ENCODE measurements around the gene CD302.
A peak's percentile ranks its signal among the peaks of the same experiment; 100 is the strongest.
"Not testable (repeated sequence)": the region's sequence is repeated elsewhere in the genome, so short reads cannot be mapped to it uniquely, and the experiment has no call there.

CD302 gene

GRCh38 chr2:159744363-159744762 lies 53.6 kb downstream of the CD302 start:
- DNase-seq, result no peak

GRCh38 chr2:159742846-159743245 lies 55.2 kb downstream of the CD302 start:
- DNase-seq, result no peak

DNA sequence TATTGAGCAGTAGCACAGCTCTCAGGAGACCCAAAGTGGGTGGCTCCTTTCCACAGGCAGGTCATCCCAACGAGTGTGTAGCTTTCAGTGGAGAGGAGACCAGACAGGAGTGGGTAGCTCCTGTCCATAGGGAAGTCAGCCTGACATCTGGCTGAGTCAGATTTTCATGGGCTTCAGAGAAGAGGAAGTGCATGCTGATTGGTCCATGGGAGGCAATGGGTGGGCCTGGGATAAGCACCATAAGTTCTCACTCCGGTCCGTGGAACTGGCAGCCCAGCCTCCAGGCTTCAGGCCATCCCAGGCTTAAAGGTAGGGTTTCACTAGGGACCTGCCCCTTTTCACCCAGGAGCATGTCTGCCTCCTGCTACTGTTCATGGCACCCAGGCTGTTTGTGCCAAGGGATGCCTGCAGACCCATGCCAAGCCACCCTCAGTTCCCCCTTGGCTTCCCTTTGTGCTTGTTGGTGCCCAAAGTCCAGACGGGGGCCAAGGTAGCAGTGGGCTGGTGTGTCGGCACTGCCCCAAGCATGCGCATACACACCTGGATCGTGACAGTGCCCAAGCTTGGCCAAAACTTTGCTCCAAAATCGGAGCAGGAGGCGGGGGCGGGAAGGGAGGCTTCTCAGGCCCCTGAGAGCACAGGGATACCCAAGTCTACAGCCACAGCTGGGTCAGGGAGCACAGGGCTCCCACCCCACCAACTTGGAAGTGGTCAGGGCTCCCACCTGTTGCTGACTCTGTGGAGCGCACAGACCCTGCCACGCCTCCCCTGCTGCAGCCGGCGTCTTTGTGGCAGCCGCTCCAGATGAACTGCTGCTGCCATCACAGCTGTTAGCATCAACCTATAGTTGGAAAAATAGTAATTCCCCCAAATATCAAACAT lies 59.3 kb downstream of the CD302 start:
- peak; percentile 73 for DNase-seq

GRCh38 chr2:159737917-159738296 lies 60.1 kb downstream of the CD302 start:
- DNase-seq, result no peak

GRCh38 chr2:159737292-159737916 lies 60.6 kb downstream of the CD302 start:
- no peak for DNase-seq

GRCh38 chr2:159736048-159736447 lies 62.0 kb downstream of the CD302 start:
- no peak for DNase-seq

DNA sequence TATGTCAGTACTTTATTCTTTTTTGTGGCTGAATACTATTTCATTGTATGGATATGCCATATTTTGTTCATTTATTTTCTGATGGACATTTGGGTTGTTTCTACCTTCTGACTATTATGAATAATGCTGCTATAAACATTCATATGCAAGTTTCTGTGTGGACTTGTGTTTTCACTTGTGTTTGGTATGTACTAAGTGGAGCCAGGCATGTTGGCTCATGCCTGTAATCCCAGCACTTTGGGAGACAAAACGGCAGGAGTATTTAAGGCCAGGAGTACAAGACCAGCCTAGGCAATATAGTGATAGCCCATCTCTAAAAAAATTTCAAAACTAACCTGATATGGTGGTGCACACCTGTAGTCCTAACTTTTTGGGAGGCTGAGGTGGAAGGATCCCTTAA lies 62.4 kb downstream of the CD302 start:
- DNase-seq, result no peak

DNA sequence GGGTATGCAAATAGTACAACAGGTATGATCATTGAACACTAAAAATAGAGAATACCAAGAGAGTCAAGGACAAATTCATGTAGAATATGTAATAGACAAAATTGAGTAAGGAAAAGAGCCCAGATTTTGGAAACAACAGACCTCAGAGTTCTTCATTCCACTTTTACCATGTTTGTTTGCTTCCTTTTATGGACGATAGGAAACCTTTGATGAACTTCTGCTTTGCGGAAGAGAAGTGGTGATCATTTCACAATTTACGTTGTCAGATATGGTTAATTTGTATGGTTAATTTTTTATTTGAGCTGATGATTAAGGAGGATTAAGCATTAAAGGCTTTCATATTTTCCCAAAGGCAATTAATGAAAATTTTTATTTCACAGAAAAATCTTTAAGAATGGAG lies 69.4 kb downstream of the CD302 start:
- DNase-seq, result peak; percentile 25

GRCh38 chr2:159725713-159726112 lies 72.3 kb downstream of the CD302 start:
- DNase-seq, result no peak

DNA sequence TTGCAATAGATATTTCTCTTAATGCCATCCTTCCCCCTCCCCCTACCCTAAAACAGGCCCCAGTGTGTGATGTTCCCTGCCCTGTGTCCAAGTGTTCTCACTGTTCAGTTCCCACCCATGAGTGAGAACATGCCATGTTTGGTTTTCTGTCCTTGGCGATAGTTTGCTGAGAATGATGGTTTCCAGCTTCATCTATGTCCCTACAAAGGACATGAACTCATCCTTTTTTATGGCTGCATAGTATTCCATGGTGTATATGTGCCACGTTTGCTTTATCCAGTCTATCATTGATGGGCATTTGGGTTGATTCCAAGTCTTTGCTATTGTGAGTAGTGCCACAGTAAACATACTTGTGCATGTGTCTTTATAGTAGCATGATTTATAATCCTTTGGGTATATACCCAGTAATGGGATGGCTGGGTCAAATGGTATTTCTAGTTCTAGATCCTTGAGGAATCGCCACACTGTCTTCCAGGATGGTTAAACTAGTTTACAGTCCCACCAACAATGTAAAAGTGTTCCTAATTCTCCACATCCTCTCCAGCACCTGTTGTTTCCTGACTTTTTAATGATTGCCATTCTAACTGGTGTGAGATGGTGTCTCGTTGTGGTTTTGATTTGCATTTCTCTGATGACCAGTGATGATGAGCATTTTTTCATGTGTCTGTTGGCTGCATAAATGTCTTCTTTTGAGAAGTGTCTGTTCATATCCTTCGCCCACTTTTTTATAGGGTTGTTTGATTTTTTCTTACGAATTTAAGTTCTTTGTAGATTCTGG lies 73.0 kb downstream of the CD302 start:
- not testable (repeated sequence) for DNase-seq

- DNase-seq, result no peak
Observed at GRCh38 chr2:159722580-159722979, 75.4 kb downstream of the CD302 start.

DNA sequence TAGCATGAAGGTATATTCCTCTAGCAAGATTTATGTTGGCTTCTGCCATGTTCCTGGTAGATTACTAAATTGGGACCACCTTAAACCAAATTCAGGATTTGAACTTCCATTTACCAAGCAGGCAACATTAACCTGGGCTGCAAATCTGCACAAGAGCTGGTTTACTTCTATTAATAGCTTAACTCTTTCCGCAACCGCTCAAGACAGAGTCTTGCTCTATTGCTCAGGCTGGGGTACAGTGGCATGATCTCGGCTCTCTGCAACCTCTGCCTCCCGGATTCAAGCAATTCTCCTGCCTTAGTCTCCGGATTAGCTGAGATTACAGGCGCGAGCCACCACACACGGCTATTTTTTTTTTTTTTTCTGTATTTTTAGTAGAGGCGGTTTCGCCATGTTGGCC lies 77.3 kb downstream of the CD302 start:
- DNase-seq, result no peak
